Esophagus muscularis mucosa (tissue), 4 donors: Measurements from ENCODE around the gene TMEM59L. TPM values are rescaled to one million over a fixed set of nuclear protein-coding genes. Genes with fewer than 3 reads are reported as not detected.

ENCODE experiments used
- DNase-seq: peaks from one replicate; pipeline ENCODE4 v3.0.0-alpha.2; 2017; ENCODE audit errors: extremely low spot score
- H3K27ac ChIP-seq, 4 donors: fragments of 200-600 bp; sonication (generic); replicated peaks in 1 of 4; 1 replicate in 3 of 4; 2 replicates in 1 of 4; pipeline ENCODE4 v1.5.1; 2016 to 2019; ENCODE audit warnings: mild to moderate bottlenecking in 1 of 4
- H3K27me3 ChIP-seq, 4 donors: fragments of 200-600 bp; sonication (generic); one replicate each; pipeline versions ENCODE4 v1.5.1 to v1.6.0; 2016 to 2019
- H3K36me3 ChIP-seq, 4 donors: fragments of 200-600 bp; sonication (generic); one replicate each; pipeline ENCODE4 v1.5.1; 2016 to 2019
- H3K4me1 ChIP-seq, 4 donors: fragments of 200-600 bp; sonication (generic); one replicate each; pipeline ENCODE4 v1.5.1; 2016 to 2019
- H3K4me3 ChIP-seq, 4 donors: fragments of 200-600 bp; sonication (generic); 1 replicate in 2 of 4; 2 replicates in 2 of 4; pipeline ENCODE4 v1.5.1; 2016 to 2019; ENCODE audit warnings: mild to moderate bottlenecking in 4 of 4, moderate library complexity in 1 of 4
- H3K9me3 ChIP-seq, 4 donors: fragments of 200-600 bp; sonication (generic); 1 replicate in 3 of 4; 2 replicates in 1 of 4; pipeline ENCODE4 v1.5.1; 2016 to 2019
- EP300 ChIP-seq: sonication (generic); formaldehyde crosslinking; IDR thresholded peaks from one replicate; pipeline ENCODE4 v1.6.1; 2017; ENCODE audit warnings: antibody characterized with exemption
- POLR2A ChIP-seq: fragments of 450-650 bp; IDR thresholded peaks from one replicate; pipeline ENCODE4 v1.6.1; 2017; ENCODE audit warnings: antibody characterized with exemption, moderate library complexity, mild to moderate bottlenecking, low read depth
- POLR2AphosphoS5 ChIP-seq, 2 donors: sonication (generic); formaldehyde crosslinking; IDR thresholded peaks; one replicate each; pipeline ENCODE4 v1.6.1; 2017; ENCODE audit warnings: antibody characterized with exemption in 2 of 2
- WGBS: methylation state at CpG from one replicate; pipeline ENCODE4 v1.1.5; 2018; 5-methylcytosine and 5-hydroxymethylcytosine counted together
- intact Hi-C: fragments of 100-400 bp; cut with DNase I; formaldehyde crosslinking; loops from one replicate; pipeline ENCODE4 v1.15.1; 2023
- total RNA-seq, 4 donors: library from RNA; depleted of rRNA; stranded (reverse); fragments of >200 nt; gene quantifications; one replicate each; pipeline versions ENCODE4 v1.1.0 to v1.2.1, GENCODE V29; 2016
- TF ChIP-seq, protein P1 (sequence below), 3 experiments: fragments of 200-600 bp in 2 of 3; fragments of 450-650 bp in 1 of 3; sonication (generic) in 2 of 3; IDR thresholded peaks; one replicate each; pipeline ENCODE4 v1.5.1; 2017 to 2019; ENCODE audit warnings: antibody characterized with exemption in 3 of 3, mild to moderate bottlenecking in 2 of 3, moderate library complexity in 1 of 3

The TMEM59L gene
- total RNA-seq, 4 donors from 2014 or later = 2.4 to 3.6 (median 2.8) TPM

DNA sequence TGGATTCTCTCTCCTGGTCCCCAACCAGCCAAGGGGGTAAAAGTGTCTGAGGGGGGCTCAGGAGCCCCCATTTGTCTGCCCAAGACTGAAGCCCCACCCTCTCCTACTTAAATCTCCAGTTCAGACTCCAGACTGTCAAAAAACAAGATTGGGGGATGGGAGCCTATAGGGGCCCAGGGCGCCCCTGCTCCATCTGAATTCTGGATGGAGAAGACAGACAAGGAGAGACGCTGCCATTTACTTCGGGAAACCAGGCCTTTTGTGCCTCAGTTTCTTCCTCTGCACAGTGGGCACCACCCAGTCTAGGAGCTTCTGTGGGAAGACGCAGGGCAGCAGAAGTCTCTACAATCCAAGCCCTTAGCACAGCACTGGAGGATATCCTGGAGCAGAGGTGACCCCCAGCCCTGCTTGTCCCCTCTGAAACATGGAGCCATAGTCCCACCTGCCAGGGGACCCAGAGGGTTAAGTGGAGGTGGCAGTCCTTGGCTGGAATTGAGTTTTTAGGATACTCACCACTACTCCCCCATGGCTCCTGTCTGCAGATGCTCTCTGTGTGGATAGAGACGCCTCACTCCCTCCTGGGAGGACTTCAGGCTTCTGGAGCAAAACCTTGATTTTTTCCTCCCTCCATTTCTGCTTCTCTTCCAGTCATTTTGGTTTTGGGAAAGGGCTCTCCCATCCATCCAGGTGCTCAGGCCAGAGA is 4.4 kb upstream of the TMEM59L start:
- H3K9me3 ChIP-seq = no peaks in the 10 kb centered on the region
- peaks cover 17 to 97% (median 81%) of the 10 kb centered on the region in 4 donors for H3K27me3 ChIP-seq
- TF ChIP-seq, protein P1, sequence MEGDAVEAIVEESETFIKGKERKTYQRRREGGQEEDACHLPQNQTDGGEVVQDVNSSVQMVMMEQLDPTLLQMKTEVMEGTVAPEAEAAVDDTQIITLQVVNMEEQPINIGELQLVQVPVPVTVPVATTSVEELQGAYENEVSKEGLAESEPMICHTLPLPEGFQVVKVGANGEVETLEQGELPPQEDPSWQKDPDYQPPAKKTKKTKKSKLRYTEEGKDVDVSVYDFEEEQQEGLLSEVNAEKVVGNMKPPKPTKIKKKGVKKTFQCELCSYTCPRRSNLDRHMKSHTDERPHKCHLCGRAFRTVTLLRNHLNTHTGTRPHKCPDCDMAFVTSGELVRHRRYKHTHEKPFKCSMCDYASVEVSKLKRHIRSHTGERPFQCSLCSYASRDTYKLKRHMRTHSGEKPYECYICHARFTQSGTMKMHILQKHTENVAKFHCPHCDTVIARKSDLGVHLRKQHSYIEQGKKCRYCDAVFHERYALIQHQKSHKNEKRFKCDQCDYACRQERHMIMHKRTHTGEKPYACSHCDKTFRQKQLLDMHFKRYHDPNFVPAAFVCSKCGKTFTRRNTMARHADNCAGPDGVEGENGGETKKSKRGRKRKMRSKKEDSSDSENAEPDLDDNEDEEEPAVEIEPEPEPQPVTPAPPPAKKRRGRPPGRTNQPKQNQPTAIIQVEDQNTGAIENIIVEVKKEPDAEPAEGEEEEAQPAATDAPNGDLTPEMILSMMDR (IDR thresholded peaks at IDR 0.05) = no peak
- TF ChIP-seq POLR2AphosphoS5 (IDR thresholded peaks at IDR 0.05) = no peak
- TF ChIP-seq POLR2A = no peak
- no peak for TF ChIP-seq EP300
- no peaks in the 10 kb centered on the region for H3K36me3 ChIP-seq
- H3K4me3 ChIP-seq = peak overlapping the region in 2 of 4 donors; percentile 38 to 43
- intact Hi-C loops = no loop called here
- 50% methylated on average over 5 of the region's 5 CpGs for WGBS
- no peak for DNase-seq
- peaks cover 47 to 76% (median 67%) of the 10 kb centered on the region in 4 donors for H3K4me1 ChIP-seq
- no peak overlapping the region for H3K27ac ChIP-seq

DNA sequence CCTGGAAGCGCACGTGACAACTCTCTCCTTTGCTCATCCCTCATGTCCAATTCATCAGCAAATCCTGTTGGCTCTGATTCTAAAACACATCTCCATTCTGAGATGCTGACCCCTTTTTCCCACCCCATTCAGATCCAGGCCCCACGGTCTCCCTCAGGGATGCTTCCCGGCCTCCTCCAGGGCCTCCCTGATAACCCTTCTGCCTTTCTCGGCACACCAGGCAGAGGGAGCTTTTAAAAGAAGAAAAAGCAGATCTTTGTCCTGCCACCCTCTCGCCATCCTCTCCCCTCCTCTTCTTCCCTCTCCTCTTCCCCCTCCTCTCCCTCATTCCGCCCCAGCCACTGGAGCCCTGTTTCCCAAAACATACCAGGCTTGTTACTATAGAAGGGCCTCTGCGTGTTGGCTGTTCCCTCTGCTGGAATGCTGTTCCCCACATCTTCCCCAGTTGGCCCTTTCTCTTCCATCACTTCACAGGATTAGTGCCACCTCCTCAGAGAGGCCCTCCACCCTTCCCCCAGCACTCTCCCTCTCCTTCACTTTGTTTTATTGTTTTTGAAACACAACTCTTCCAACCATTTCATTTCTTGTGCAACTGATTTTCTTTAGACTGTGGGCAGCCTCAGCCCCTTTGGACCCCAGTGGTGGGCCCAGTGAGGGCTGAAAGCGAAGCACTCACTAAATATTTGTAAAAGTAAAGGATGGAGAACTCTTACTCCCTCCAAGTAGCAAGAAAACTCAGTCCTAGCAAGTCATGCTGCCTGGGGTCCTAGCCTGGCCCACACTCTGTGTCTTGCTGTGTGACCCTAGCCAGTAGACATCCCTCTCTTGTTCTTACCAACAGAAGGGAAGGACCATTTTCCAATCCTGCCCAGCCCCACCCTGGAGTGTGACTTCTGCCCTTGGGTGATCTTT is 3.6 kb upstream of the TMEM59L start:
- Histone ChIP-seq H3K27me3 (peaks cover 17 to 97% (median 79%) of the 10 kb centered on the region in 4 donors), H3K9me3 (no peaks in the 10 kb centered on the region), H3K27ac (no peak overlapping the region), H3K4me3 (no peak overlapping the region), H3K4me1 (peaks cover 43 to 71% (median 61%) of the 10 kb centered on the region in 4 donors), H3K36me3 (no peaks in the 10 kb centered on the region)
- WGBS = 73% methylated on average over 9 of the region's 9 CpGs
- TF ChIP-seq, protein P1 (IDR thresholded peaks at IDR 0.05) = no peak
- TF ChIP-seq POLR2A (no peak), POLR2AphosphoS5 (IDR thresholded peaks at IDR 0.05) (no peak), EP300 (no peak)
- intact Hi-C loops = no loop called here
- DNase-seq = no peak

DNA sequence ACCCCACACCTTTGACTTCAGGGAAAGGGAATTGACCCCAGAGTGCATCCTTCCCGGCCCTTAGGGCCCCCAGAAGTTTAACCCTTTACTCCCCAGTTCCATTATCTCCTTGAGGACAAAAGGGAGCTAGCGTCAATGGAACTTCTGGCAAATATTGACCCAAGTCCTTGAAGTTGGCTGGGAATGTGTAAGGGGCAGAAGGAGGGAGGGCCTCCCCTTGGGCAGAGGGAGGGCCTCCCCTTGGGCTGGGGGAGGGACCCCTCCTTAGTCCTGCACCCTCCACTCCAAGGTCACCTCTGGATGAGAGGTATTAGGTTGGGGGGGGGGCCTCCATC is 3.0 kb upstream of the TMEM59L start:
- intact Hi-C loops = no loop called here
- TF ChIP-seq POLR2A = no peak
- no peak overlapping the region for H3K27ac ChIP-seq
- H3K4me3 ChIP-seq = no peak overlapping the region
- no peaks in the 10 kb centered on the region for H3K36me3 ChIP-seq
- peaks cover 42 to 65% (median 58%) of the 10 kb centered on the region in 4 donors for H3K4me1 ChIP-seq
- no peaks in the 10 kb centered on the region for H3K9me3 ChIP-seq
- H3K27me3 ChIP-seq = peaks cover 17 to 97% (median 72%) of the 10 kb centered on the region in 4 donors
- WGBS = 44% methylated on average over 2 of the region's 2 CpGs
- no peak for DNase-seq

DNA sequence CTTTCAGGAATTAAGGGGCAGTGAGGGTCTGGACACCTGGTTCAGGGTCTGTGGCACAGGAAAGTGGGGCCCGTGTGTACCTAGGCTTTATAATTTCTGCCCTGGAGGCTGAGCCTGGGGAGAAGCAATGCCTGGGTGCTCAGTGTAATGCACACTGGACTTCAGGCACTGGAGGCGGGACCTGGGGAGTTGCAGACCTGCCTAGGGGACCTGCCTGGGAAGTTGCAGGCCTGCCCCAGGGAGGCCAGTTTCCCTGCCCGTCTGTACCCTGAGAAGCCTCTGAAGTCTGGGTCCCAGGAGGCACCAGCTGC is 2.5 kb upstream of the TMEM59L start:
- H3K9me3 ChIP-seq = no peaks in the 10 kb centered on the region
- intact Hi-C loops = no loop called here
- H3K4me1 ChIP-seq = peaks cover 42 to 59% (median 57%) of the 10 kb centered on the region in 4 donors
- DNase-seq = no peak
- no peaks in the 10 kb centered on the region for H3K36me3 ChIP-seq
- no CpG with 5 or more reads among the region's 3 CpGs for WGBS
- H3K27me3 ChIP-seq = peaks cover 17 to 97% (median 68%) of the 10 kb centered on the region in 4 donors
- no peak overlapping the region for H3K27ac ChIP-seq
- TF ChIP-seq EP300 (no peak), POLR2AphosphoS5 (IDR thresholded peaks at IDR 0.05) (no peak), POLR2A (no peak)
- TF ChIP-seq, protein P1 (IDR thresholded peaks at IDR 0.05) = no peak
- H3K4me3 ChIP-seq = no peak overlapping the region
